ENCODE data around the gene ZNF576. TPM values are rescaled to one million over a fixed set of nuclear protein-coding genes. Genes with fewer than 3 reads are reported as not detected.

Gene ZNF576
- total RNA-seq, 1 experiment from 2014 or later = 14.1 TPM

- Histone ChIP-seq H3K27me3 (ENCODE audit: control insufficient read depth, insufficient read depth, low read length) (no peaks in the 10 kb centered on the region), H3K4me3 (ENCODE audit: low read depth in 2 of 2, low read length in 2 of 2) (no peak overlapping the region), H3K4me1 (ENCODE audit: control insufficient read depth, insufficient read depth, low read length) (no peaks in the 10 kb centered on the region), H3K9me3 (ENCODE audit: control insufficient read depth, insufficient read depth, low read depth, low read length) (no peaks in the 10 kb centered on the region), H3K27ac (ENCODE audit: low read length) (no peak overlapping the region), H3K36me3 (ENCODE audit: control insufficient read depth, insufficient read depth, low read length) (no peaks in the 10 kb centered on the region)
- CTCF ChIA-PET = no interaction called here
- POLR2A ChIA-PET = no interaction called here
- BruUV-seq (replicated peaks) = no TSS peak
- no peak for DNase-seq (ENCODE audit: low read depth, low spot score)
- ATAC-seq = no peak
- TF ChIP-seq REST (IDR thresholded peaks at IDR 0.05; ENCODE audit: insufficient read depth in 1 of 2, low read depth in 2 of 2, low read length in 1 of 2) (no peak), SIN3A (IDR thresholded peaks at IDR 0.05; ENCODE audit: borderline replicate concordance, insufficient read depth, low read depth, low read length) (no peak)
- intact Hi-C loops (cut with micrococcal nuclease; ENCODE audit: unreplicated experiment) (no loop called here), in situ Hi-C loops (cut with HindIII; ENCODE audit: low pct_unique_long_range_greater_than_20kb, low sequenced_read_pairs) (no loop called here)
These were observed 43.8 kb upstream of the ZNF576 start for GRCh38 chr19:43552616-43553015.

GRCh38 chr19:43553656-43554055 is 42.7 kb upstream of the ZNF576 start:
- Histone ChIP-seq H3K9me3 (ENCODE audit: control insufficient read depth, insufficient read depth, low read depth, low read length) (no peaks in the 10 kb centered on the region), H3K4me3 (ENCODE audit: low read depth in 2 of 2, low read length in 2 of 2) (no peak overlapping the region), H3K36me3 (ENCODE audit: control insufficient read depth, insufficient read depth, low read length) (no peaks in the 10 kb centered on the region), H3K4me1 (ENCODE audit: control insufficient read depth, insufficient read depth, low read length) (no peaks in the 10 kb centered on the region), H3K27ac (ENCODE audit: low read length) (no peak overlapping the region), H3K27me3 (ENCODE audit: control insufficient read depth, insufficient read depth, low read length) (no peaks in the 10 kb centered on the region)
- no peak for TF ChIP-seq POLR2AphosphoS5 (IDR thresholded peaks at IDR 0.05; ENCODE audit: low read depth, low read length)
- POLR2A ChIA-PET = no interaction called here
- CTCF ChIA-PET = interaction anchor here (0.6 kb wide), 1 partner anchor 87 kb away, joined by 5 read pairs; no protein-coding TSS in a partner anchor
- ATAC-seq (no peak), DNase-seq (ENCODE audit: low read depth, low spot score) (no peak)
- in situ Hi-C loops (cut with HindIII; ENCODE audit: low pct_unique_long_range_greater_than_20kb, low sequenced_read_pairs) (no loop called here), intact Hi-C loops (cut with micrococcal nuclease; ENCODE audit: unreplicated experiment) (no loop called here)
- no TSS peak for BruUV-seq (replicated peaks)

GRCh38 chr19:43554317-43554895 is 42.0 kb upstream of the ZNF576 start:
- no peak for TF ChIP-seq REST (IDR thresholded peaks at IDR 0.05; ENCODE audit: insufficient read depth in 1 of 2, low read depth in 2 of 2, low read length in 1 of 2)
- no peak for TF ChIP-seq TCF7L2 (IDR thresholded peaks at IDR 0.05; ENCODE audit: low read depth, low read length)
- no peak for TF ChIP-seq CTCF (IDR thresholded peaks at IDR 0.05)
- TF ChIP-seq SIN3A (IDR thresholded peaks at IDR 0.05; ENCODE audit: borderline replicate concordance, insufficient read depth, low read depth, low read length) = no peak
- TF ChIP-seq POLR2AphosphoS5 (IDR thresholded peaks at IDR 0.05; ENCODE audit: low read depth, low read length) = no peak
- H3K27ac ChIP-seq (ENCODE audit: low read length) = no peak overlapping the region
- DNase-seq (ENCODE audit: low read depth, low spot score) = no peak
- CTCF ChIA-PET = interaction anchor here (0.6 to 1.2 kb wide), 5 partner anchors 10 to 114 kb away, joined by 3 to 5 read pairs (median 3); partner anchors contain the start of genes IRGQ and ZNF576
- no peaks in the 10 kb centered on the region for H3K36me3 ChIP-seq (ENCODE audit: control insufficient read depth, insufficient read depth, low read length)
- no peaks in the 10 kb centered on the region for H3K4me1 ChIP-seq (ENCODE audit: control insufficient read depth, insufficient read depth, low read length)
- H3K27me3 ChIP-seq (ENCODE audit: control insufficient read depth, insufficient read depth, low read length) = no peaks in the 10 kb centered on the region
- POLR2A ChIA-PET = no interaction called here
- BruUV-seq (replicated peaks) = no TSS peak
- no peak for ATAC-seq
- intact Hi-C loops (cut with micrococcal nuclease; ENCODE audit: unreplicated experiment) = no loop called here
- H3K9me3 ChIP-seq (ENCODE audit: control insufficient read depth, insufficient read depth, low read depth, low read length) = no peaks in the 10 kb centered on the region
- in situ Hi-C loops (cut with HindIII; ENCODE audit: low pct_unique_long_range_greater_than_20kb, low sequenced_read_pairs) = no loop called here
- no peak overlapping the region for H3K4me3 ChIP-seq (ENCODE audit: low read depth in 2 of 2, low read length in 2 of 2)
